K562 (cell line): ENCODE measurements around the gene SAMD11. TPM values are rescaled to one million over a fixed set of nuclear protein-coding genes. Genes with fewer than 3 reads are reported as not detected.
A peak's percentile ranks its signal among the peaks of the same experiment; 100 is the strongest.

Experiments used
- ATF1 ChIP-seq, 2 experiments: fragments of 450-650 bp in 1 of 2; IDR thresholded peaks; 2 replicates each; pipeline ENCODE4 v1.6.1; 2016; ENCODE audit warnings: missing compliant biosample characterization in 1 of 2, missing genetic modification characterization in 1 of 2
- ATF7 ChIP-seq: fragments of 450-650 bp; IDR thresholded peaks from 2 replicates; pipeline ENCODE4 v1.7.1; 2014; ENCODE audit warnings: mild to moderate bottlenecking, moderate library complexity
- CHD2 ChIP-seq: IDR thresholded peaks from 2 replicates; pipeline ENCODE4 v1.6.1; 2011; ENCODE audit warnings: low read depth, low read length
- CREB1 ChIP-seq, 2 experiments: sonication (generic) in 1 of 2; formaldehyde crosslinking in 1 of 2; IDR thresholded peaks; 2 replicates each; pipeline versions ENCODE4 v1.6.1 to v1.8.0; 2012 to 2022; ENCODE audit warnings: inconsistent platforms in 1 of 2, mild to moderate bottlenecking in 1 of 2, missing genetic modification reagents in 1 of 2, moderate library complexity in 1 of 2
- DACH1 ChIP-seq: fragments of 450-650 bp; IDR thresholded peaks from 2 replicates; pipeline ENCODE4 v1.6.1; 2018; ENCODE audit not compliant: partially characterized antibody
- DPF2 ChIP-seq: fragments of 450-650 bp; IDR thresholded peaks from 2 replicates; pipeline ENCODE4 v1.6.1; 2016
- JUN ChIP-seq, 2 experiments: sonication (generic) in 1 of 2; formaldehyde crosslinking in 1 of 2; IDR thresholded peaks; 2 replicates each; pipeline versions ENCODE4 v1.6.1 to v1.8.0; 2012 to 2022; ENCODE audit warnings: borderline replicate concordance in 2 of 2, mild to moderate bottlenecking in 2 of 2, improper control_type of control experiment in 1 of 2, low read depth in 1 of 2, low read length in 1 of 2, missing genetic modification reagents in 1 of 2
- MBD2 ChIP-seq: sonication (generic); IDR thresholded peaks from 2 replicates; pipeline ENCODE4 v1.6.1; 2016; ENCODE audit warnings: low read depth, borderline replicate concordance
- MYNN ChIP-seq, 2 experiments: sonication (generic); formaldehyde crosslinking in 1 of 2; IDR thresholded peaks; 2 replicates each; pipeline versions ENCODE4 v1.5.0 to v1.6.1; 2016 to 2020; ENCODE audit warnings: antibody characterized with exemption in 1 of 2, missing genetic modification reagents in 1 of 2
- PCBP1 ChIP-seq: fragments of 200-400 bp; formaldehyde crosslinking; IDR thresholded peaks from 2 replicates; pipeline ENCODE4 v1.6.1; 2018; ENCODE audit warnings: mild to moderate bottlenecking, low read depth, low read length; ENCODE audit not compliant: poor library complexity, severe bottlenecking
- POLR2A ChIP-seq: fragments of 450-650 bp; conservative IDR thresholded peaks from 2 replicates; pipeline ENCODE4 v1.6.1; 2016
- POLR2G ChIP-seq: fragments of 200-400 bp; formaldehyde crosslinking; IDR thresholded peaks from 2 replicates; pipeline ENCODE4 v1.6.1; 2017; ENCODE audit warnings: low read depth, mild to moderate bottlenecking, antibody characterized with exemption, low read length, moderate library complexity
- PTBP1 ChIP-seq: fragments of 200-400 bp; formaldehyde crosslinking; IDR thresholded peaks from 2 replicates; pipeline ENCODE4 v1.6.1; 2017; ENCODE audit warnings: low read depth, low read length
- SMC3 ChIP-seq: conservative IDR thresholded peaks from 2 replicates; pipeline ENCODE4 v1.6.1; 2011; ENCODE audit warnings: low read depth, low read length, improper control_type of control experiment; ENCODE audit not compliant: insufficient read depth
- SUPT5H ChIP-seq: fragments of 450-650 bp; IDR thresholded peaks from 2 replicates; pipeline ENCODE4 v1.6.1; 2016
- ZKSCAN1 ChIP-seq: fragments of 150-350 bp; IDR thresholded peaks from 2 replicates; pipeline ENCODE4 v1.6.1; 2016; ENCODE audit warnings: low read depth, low read length
- polyA plus RNA-seq, 8 experiments: library from polyadenylated mRNA; depleted of rRNA in 4 of 8; stranded (reverse) in 5 of 8; unstranded in 3 of 8; fragments of >200 nt; fragmentation: Nextera tagmentation in 2 of 8; fragmentation: Illumina TruSeq in 1 of 8; extraction: Ambion mirVana in 2 of 8; extraction: Trizol in 1 of 8; gene quantifications; 2 replicates each; pipeline versions ENCODE4 v1.2.1 to v1.2.3, GENCODE V29; 2011 to 2014; ENCODE audit warnings: inconsistent platforms in 1 of 8, missing spikeins in 1 of 8
- total RNA-seq, 7 experiments: library from RNA; depleted of rRNA in 6 of 7; stranded (reverse); fragments of >200 nt in 6 of 7; fragmentation: Illumina TruSeq in 2 of 7; extraction: Trizol in 2 of 7; gene quantifications; 2 replicates each; pipeline versions ENCODE4 v1.2.1 to v1.2.3, GENCODE V29; 2011 to 2021; ENCODE audit warnings: low replicate concordance in 1 of 7
- TF ChIP-seq, protein P1 (sequence below): fragments of 450-650 bp; formaldehyde crosslinking; IDR thresholded peaks from 2 replicates; pipeline ENCODE4 v1.4.0; 2022; ENCODE audit warnings: missing genetic modification characterization
- TF ChIP-seq, protein P2 (sequence below): fragments of 200-800 bp; sonication (Bioruptor generic); IDR thresholded peaks from 2 replicates; pipeline ENCODE4 v1.6.1; 2017; ENCODE audit warnings: missing genetic modification characterization, missing compliant biosample characterization

The SAMD11 gene
- total and polyA plus RNA-seq, 9 of the 15 experiments (the other 6 are each of a cell fraction or from before 2014, with no cell fraction given): 0.07 to 0.82 (median 0.11) TPM; not detected in 2

DNA sequence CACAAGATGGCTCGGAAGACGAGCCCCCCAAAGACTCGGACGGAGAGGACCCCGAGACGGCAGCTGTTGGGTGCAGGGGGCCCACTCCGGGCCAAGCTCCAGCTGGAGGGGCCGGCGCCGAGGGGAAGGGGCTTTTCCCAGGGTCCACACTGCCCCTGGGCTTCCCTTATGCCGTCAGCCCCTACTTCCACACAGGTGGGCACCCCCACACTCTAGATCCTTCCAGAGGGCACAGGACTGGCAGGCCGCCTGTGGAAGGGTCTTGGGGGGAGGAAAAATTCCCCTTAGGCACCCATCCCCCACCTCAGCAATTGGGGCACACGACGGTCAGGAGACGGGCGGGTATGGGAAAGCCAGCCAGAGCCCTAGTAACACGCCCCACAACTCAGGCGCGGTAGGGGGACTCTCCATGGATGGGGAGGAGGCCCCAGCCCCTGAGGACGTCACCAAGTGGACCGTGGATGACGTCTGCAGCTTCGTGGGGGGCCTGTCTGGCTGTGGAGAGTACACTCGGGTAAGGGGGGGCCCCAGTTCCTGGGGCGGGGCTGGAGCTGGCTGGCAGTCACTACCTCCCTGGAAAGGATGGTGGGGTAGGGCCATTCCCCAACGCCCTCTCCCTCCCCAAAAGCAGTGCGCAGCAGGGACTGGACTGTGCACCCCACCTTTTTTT, 19.3 kb downstream of the SAMD11 start (continued):
- TF ChIP-seq, protein P1, sequence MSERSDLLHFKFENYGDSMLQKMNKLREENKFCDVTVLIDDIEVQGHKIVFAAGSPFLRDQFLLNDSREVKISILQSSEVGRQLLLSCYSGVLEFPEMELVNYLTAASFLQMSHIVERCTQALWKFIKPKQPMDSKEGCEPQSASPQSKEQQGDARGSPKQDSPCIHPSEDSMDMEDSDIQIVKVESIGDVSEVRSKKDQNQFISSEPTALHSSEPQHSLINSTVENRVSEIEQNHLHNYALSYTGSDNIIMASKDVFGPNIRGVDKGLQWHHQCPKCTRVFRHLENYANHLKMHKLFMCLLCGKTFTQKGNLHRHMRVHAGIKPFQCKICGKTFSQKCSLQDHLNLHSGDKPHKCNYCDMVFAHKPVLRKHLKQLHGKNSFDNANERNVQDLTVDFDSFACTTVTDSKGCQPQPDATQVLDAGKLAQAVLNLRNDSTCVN (CRISPR knock-in tag): 0 out of 2 replicates have a peak, but pooled peaks have one; percentile 18
- 0 out of 2 replicates have a peak, but pooled peaks have one; percentile 19 for TF ChIP-seq ATF7
- no peak for TF ChIP-seq DACH1
- no peak for TF ChIP-seq ATF1 (CRISPR knock-in tag; IDR thresholded peaks at IDR 0.05)
- peak; percentile 62 for TF ChIP-seq ATF1 (tag; IDR thresholded peaks at IDR 0.05)
- TF ChIP-seq POLR2G: peak; percentile 75
- no peak for TF ChIP-seq JUN (IDR thresholded peaks at IDR 0.05; ENCODE audit: borderline replicate concordance, low read depth, low read length)
- 0 out of 2 replicates have a peak, but pooled peaks have one; percentile 22 for TF ChIP-seq JUN (CRISPR knock-in tag; IDR thresholded peaks at IDR 0.05; ENCODE audit: borderline replicate concordance)
- TF ChIP-seq SUPT5H: peak; percentile 77
- peak; percentile 79 for TF ChIP-seq POLR2A
- peak; percentile 37 for TF ChIP-seq CHD2
- peak; percentile 60; the same call in 1 of the 2 replicates for TF ChIP-seq MYNN (IDR thresholded peaks at IDR 0.05)
- no peak for TF ChIP-seq MYNN (CRISPR knock-in tag; IDR thresholded peaks at IDR 0.05)
- peak; percentile 50; the same call in 1 of the 2 replicates for TF ChIP-seq PTBP1
- TF ChIP-seq SMC3: 0 out of 2 replicates have a peak, but pooled peaks have one; percentile 12
- TF ChIP-seq, protein P2, sequence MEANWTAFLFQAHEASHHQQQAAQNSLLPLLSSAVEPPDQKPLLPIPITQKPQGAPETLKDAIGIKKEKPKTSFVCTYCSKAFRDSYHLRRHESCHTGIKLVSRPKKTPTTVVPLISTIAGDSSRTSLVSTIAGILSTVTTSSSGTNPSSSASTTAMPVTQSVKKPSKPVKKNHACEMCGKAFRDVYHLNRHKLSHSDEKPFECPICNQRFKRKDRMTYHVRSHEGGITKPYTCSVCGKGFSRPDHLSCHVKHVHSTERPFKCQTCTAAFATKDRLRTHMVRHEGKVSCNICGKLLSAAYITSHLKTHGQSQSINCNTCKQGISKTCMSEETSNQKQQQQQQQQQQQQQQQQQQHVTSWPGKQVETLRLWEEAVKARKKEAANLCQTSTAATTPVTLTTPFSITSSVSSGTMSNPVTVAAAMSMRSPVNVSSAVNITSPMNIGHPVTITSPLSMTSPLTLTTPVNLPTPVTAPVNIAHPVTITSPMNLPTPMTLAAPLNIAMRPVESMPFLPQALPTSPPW (CRISPR knock-in tag): 0 out of 2 replicates have a peak, but pooled peaks have one; percentile 19
- TF ChIP-seq ZKSCAN1: 0 out of 2 replicates have a peak, but pooled peaks have one; percentile 6
- TF ChIP-seq CREB1 (IDR thresholded peaks at IDR 0.05): peak; percentile 54; the same call in 1 of the 2 replicates
- peak; percentile 47; the same call in 1 of the 2 replicates for TF ChIP-seq CREB1 (CRISPR knock-in tag; IDR thresholded peaks at IDR 0.05)
- TF ChIP-seq PCBP1: peak; percentile 37
- TF ChIP-seq MBD2: peak; percentile 20; the same call in 1 of the 2 replicates
- TF ChIP-seq DPF2: no peak
- TF ChIP-seq, all 486 proteins: peak for 23
